ENCODE measurements around the gene ADORA2A. TPM values are rescaled to one million over a fixed set of nuclear protein-coding genes. Genes with fewer than 3 reads are reported as not detected.

ADORA2A gene
- total RNA-seq, 1 experiment from 2014 or later, result 3.6 TPM

- H3K27ac ChIP-seq (ENCODE audit: low read depth, low read length), result no peak overlapping the region
- no peaks in the 10 kb centered on the region for H3K9me3 ChIP-seq (ENCODE audit: control insufficient read depth in 1 of 2, insufficient read depth in 1 of 2, low read depth in 1 of 2, low read length in 2 of 2)
- peaks cover 10 to 18% of the 10 kb centered on the region in 2 experiments for H3K4me1 ChIP-seq (ENCODE audit: control insufficient read depth in 1 of 2, insufficient read depth in 2 of 2, low read length in 2 of 2)
- H3K27me3 ChIP-seq (ENCODE audit: insufficient read depth, low read length), result no peaks in the 10 kb centered on the region
- peaks cover 8% of the 10 kb centered on the region for H4K20me1 ChIP-seq (ENCODE audit: insufficient read depth)
- no TSS peak for BruUV-seq (replicated peaks)
- TF ChIP-seq POLR2AphosphoS5 (IDR thresholded peaks at IDR 0.05; ENCODE audit: low read depth, low read length), result no peak
- TF ChIP-seq ATF3 (IDR thresholded peaks at IDR 0.05), result no peak
- TF ChIP-seq CTCF (IDR thresholded peaks at IDR 0.05 in 2 of 3, conservative IDR thresholded peaks at IDR 0.05 in 1 of 3; ENCODE audit: borderline replicate concordance in 1 of 3, insufficient read depth in 1 of 3, low read depth in 2 of 3, low read length in 2 of 3), result no peak
- no peak for TF ChIP-seq REST (IDR thresholded peaks at IDR 0.05; ENCODE audit: low read depth)
- RAD21 ChIA-PET (ENCODE audit: low non-redundant PET in 1 of 2, low total read pairs in 2 of 2, uncharacterized antibody in 2 of 2, unreplicated experiment in 2 of 2), result no interaction called here
- H3K79me2 ChIP-seq (ENCODE audit: insufficient read depth, low read length), result no peaks in the 10 kb centered on the region; the same call in 1 of the 2 replicates
- H3K9ac ChIP-seq (ENCODE audit: low read length), result no peak overlapping the region
- DNase-seq (ENCODE audit: low read depth, low spot score) (no peak), ATAC-seq (no peak)
- no peak overlapping the region for H3K4me3 ChIP-seq (replicated peaks in 1 of 2; ENCODE audit: low read depth in 1 of 2, low read length in 2 of 2)
- CTCF ChIA-PET, result no interaction called here
- no peaks in the 10 kb centered on the region for H3K9me2 ChIP-seq (ENCODE audit: insufficient read depth)
- H2AFZ ChIP-seq (ENCODE audit: low read depth, low read length, poor library complexity, severe bottlenecking), result no peak overlapping the region
- intact Hi-C loops (cut with micrococcal nuclease), result no loop called here
- H3K36me3 ChIP-seq (ENCODE audit: control insufficient read depth in 1 of 2, insufficient read depth in 2 of 2, low read length in 2 of 2), result peaks cover 0 to 12% of the 10 kb centered on the region in 2 experiments; a peak in 3 of 4 replicates
- H3K4me2 ChIP-seq (ENCODE audit: low read length), result no peak overlapping the region
- POLR2A ChIA-PET, result no interaction called here
These were observed 19.5 kb upstream of the ADORA2A start for GRCh38 chr22:24407884-24408283.
